HG03108 (cell line): ENCODE results near the gene ERN1.

ENCODE experiments used
- ATAC-seq: cut with Tn5 transposase; IDR thresholded peaks from one replicate; pipeline ENCODE4 v1.9.1; 2021; ENCODE audit warnings: moderate library complexity; ENCODE audit not compliant: unreplicated experiment

ERN1 gene

DNA sequence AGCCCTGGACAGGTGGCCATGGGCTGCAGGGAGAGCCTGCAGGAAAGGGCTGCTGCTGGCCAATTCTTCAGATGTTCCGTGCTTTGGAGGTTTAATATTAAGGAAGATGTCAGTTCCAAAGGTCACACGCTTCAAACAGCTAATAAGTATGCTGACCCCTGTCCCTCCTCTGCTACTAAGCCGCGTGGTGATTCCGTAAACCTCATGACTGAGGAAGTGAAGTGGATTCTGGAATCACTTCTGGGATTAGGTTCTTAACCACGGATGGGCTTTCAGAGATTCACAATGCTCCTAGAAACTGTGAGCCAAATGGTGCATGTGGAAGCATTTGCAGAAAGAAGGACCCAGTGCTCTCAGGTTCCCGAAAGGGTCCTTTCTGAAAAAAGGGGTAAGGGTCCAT, 28.5 kb upstream of the ERN1 start:
- no peak for ATAC-seq

GRCh38 chr17:64157669-64158180, 27.8 kb upstream of the ERN1 start:
- ATAC-seq, result no peak

DNA sequence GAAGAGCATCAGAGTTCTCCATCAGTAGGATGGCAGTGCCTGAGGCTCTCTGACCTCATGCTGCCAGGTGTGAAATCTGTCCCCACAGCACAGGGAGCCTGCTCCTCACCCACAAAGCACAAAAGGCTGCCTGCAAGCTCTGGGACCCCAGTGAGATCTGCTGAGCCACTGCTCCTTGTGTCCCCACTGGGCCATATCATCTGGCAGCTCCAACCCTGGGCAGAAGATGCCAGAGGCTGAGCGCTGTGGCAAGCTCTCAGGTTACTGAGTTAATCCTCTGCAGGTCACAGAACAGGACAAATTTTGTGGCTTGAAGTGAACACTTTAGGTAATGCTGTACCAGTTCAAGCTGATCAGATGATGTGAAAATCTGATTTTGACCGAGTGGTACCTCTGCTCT, 26.7 kb upstream of the ERN1 start:
- ATAC-seq, result no peak

DNA sequence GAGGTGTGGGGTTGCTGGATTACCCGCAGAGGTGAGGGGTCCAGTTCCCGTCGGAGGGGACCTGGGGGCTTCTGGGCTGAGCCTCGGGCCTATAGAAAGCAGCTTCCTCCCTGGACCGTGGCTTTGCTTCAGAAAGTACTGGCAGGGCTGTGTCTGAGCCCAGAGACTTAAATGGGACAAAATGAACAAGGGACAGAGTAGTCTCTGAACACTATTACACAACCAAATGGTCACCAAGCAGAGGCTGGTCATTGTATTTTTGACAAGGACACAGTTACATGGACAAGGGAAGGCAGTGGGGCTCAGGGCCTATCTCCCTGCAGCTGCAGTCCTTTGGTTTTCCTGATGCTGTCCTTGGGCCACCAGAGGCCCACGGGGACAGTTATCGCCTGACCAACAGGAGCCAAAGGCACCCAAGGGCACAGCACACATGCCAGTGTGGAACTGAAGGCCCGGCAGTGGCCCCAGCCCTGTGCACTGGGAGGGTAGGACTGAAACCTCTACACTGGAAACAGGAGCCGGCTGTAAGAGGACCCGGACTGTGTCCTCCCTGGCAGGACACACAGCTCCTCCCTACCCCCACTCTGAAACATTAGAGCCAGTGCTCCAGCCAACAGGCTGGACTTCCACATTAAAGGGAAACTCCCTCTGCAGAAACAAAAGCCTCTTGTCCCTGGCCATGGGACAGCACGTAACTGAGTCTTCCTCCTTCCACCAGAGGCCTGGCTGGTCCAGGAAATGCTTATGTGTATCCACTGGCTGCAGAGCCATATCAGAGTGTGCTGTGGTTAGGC, 26.0 kb upstream of the ERN1 start:
- no peak for ATAC-seq

GRCh38 chr17:64155129-64155528, 25.2 kb upstream of the ERN1 start:
- ATAC-seq, result no peak

- no peak for ATAC-seq
These were observed 24.8 kb upstream of the ERN1 start for GRCh38 chr17:64154717-64155116.

GRCh38 chr17:64154313-64154695, 24.4 kb upstream of the ERN1 start:
- no peak for ATAC-seq

- no peak for ATAC-seq
These were observed 23.8 kb upstream of the ERN1 start for GRCh38 chr17:64153565-64154312.

DNA sequence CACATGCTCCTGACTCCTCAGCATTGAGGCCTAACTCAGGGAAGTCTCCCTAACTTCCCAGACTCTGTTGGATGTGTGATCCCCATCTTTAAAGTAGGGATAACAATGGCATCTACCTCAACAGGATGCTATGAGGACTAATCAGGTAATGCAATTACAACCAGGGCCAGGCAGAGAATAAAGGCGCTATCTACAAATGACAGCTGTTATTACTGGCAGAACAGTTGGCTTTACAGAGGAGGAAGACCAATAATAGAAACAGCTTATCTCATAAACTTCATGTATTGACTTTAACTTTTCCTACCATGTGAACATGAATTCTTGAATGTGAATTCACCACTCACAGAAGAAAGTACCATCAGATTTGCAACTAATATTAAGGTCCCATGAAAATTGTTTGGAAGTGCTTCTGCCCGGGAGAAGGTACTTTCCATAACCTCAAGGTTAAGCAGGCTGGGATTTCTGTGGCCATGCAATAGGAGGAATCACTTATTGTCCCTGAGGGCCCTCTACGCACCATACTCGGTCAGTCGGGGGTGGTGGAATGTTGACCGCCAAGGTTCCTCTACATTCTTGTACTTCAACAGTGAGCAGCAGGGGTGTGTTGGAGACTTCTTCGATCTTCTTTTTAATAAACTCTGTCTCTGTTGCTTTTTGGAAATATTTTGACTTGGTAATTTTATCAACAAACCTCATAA, 22.6 kb upstream of the ERN1 start:
- no peak for ATAC-seq

DNA sequence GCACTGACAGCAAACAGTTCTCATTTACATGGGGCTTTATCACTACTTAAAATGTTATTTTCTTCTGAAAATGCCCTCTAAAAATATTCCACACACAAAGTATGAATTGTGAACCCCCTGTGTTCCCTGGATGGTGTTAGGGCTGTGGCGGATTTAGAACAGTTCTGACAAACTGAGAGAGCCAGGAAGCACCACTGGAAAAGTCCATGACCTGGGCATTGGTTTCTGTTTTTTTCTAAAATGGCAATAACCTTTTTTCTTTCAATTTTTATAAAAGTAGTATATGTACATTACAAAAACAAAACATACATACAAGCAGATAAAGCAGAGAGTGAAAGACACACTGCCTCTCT, 21.0 kb upstream of the ERN1 start:
- no peak for ATAC-seq

DNA sequence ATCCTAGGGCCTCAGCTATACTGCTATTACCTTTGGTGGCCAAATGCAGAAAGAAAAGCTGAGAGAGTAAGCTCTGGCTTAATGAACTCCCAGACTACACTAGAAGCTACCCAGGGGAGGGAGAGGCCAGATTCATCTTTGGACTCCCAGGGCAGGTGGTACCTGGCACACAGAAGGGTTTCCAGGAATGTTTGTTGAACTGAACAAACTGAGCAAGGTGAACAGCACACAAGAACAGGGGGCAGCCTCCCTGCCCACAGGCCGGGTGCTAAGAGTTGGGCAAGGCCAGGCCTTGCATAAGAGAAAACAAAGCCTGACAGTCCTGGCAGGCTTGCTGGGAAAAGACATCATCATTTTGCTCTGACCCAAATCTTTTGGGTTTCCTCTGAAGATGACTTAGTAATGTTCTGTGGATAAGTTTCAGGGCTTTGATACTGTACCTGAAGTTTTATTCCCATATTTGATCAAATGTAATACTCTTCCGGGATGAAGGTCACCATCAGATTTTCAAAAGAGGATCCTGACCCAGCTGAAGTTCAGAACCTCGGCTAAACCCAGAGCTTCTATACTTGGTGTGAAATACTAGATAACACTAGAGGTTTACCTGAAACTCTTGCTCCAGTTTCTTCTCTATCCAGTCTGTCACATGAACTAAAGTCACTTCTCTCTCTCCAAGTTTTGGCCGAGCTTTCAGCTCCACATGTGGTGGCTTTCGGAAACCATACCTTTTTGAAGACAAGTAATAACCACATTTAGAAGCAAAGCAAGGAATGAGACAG, 20.5 kb upstream of the ERN1 start:
- no peak for ATAC-seq

DNA sequence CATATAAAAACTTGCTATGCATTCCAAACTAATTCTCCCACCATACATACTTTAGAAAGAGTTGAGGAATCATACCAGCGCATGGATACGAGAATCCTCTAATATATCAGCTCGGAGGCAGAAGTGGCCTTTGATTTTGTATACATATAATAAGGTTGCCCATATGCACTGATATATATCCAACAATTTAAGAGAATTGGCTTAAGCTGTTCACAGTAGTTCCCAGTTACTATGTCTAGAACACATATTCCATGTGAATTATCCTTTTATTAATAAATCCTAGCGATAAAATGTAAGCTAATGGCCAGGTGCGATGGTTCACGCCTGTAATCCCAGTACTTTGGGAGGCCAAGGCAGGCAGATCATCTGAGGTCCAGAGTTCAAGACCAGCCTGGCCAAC, 19.3 kb upstream of the ERN1 start:
- no peak for ATAC-seq

GRCh38 chr17:64148699-64149098, 18.8 kb upstream of the ERN1 start:
- no peak for ATAC-seq

DNA sequence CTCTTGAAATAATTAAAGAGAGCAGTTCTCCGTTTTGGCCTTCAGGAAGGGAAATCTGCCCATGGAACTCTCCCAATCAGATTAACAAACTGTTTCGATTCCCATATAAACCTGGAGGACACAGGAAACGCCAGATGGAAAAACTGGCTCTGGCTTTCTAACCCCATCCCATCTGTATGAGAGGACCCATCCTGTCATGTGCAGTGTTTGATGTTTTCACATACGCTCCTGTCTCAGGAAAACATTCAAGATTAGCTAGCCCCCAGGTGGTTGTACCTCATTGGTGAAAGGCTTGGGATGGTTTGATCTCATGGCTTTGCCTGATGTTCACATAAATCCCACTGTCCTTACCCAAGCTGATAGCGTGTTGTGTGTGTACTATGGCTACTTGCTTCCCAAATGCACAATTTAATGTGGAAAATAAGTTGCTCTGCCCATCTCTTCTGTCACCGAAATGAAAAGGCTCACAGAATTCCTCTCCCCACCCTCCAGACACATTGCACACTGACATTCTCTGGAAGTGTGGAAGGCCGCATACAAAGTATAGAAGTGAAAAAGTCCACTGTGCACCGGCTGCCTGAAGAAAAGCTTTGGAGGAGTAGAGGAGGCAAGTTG, 18.2 kb upstream of the ERN1 start:
- no peak for ATAC-seq

DNA sequence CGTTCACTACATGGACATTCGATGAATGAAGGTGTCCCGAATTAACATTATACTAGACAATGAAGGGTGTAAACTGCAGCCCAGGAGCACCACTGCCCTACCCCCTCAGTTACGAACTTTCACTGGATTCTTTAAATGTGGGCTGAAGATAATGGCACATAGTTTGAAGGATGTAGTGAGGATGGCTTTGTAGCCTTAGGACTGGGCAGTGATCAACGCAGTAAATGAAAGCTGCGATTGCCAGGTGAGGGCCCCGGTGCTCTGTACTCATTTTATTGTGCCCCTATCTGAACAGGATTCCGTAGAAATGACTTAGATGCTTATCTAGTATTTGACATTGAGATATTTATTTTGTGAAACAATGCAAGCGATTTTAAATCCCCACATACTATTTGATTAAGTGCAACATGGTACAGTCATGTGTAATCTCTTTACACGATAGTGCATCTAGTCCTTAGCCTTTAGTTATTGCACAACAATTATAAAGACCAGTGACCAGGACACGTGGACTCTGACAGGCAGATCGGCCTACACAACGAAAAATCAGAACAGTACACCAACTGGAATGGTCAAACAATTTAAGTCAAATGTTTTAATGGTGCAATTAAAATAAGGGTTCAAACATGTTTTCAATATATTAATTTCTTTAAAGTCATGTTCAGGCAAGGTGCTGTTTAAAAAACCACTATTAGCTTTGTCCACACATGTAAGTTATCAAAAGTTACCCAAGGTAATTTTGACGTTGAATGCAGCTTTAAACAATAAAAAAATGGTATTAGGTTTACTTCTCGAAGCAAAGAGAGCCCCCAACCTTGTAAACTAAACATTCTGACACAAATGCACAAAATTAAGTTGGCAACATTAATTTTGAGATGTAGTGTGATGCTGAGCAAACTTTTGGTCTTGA, 17.4 kb upstream of the ERN1 start:
- ATAC-seq, result no peak

GRCh38 chr17:64146418-64147109, 16.6 kb upstream of the ERN1 start:
- no peak for ATAC-seq

GRCh38 chr17:64145751-64146417, 15.9 kb upstream of the ERN1 start:
- peak; percentile 96 for ATAC-seq

- no peak for ATAC-seq
These were observed 15.4 kb upstream of the ERN1 start for GRCh38 chr17:64145375-64145750.
